ENCODE data around the gene LRRC26. TPM values are rescaled to one million over a fixed set of nuclear protein-coding genes. Genes with fewer than 3 reads are reported as not detected.

LRRC26 gene
- total RNA-seq, 1 experiment from 2014 or later = 2.1 TPM

- TF ChIP-seq ZNF138 (CRISPR knock-in tag; conservative IDR thresholded peaks at IDR 0.05) (no peak), ZNF263 (CRISPR knock-in tag; IDR thresholded peaks at IDR 0.05; ENCODE audit: low read depth) (no peak), NFE2L1 (CRISPR knock-in tag; IDR thresholded peaks at IDR 0.05) (no peak), TP53 (CRISPR knock-in tag; IDR thresholded peaks at IDR 0.05) (no peak), FOXP1 (CRISPR knock-in tag; IDR thresholded peaks at IDR 0.05; ENCODE audit: borderline replicate concordance) (peak; percentile 79), ZNF416 (CRISPR knock-in tag; IDR thresholded peaks at IDR 0.05) (no peak), CREM (CRISPR knock-in tag; IDR thresholded peaks at IDR 0.05) (peak; percentile 99), NR3C1 (CRISPR knock-in tag; conservative IDR thresholded peaks at IDR 0.05; ENCODE audit: low read depth) (no peak), IRF2 (CRISPR knock-in tag; IDR thresholded peaks at IDR 0.05; ENCODE audit: borderline replicate concordance, low read depth) (no peak), MXD4 (CRISPR knock-in tag; IDR thresholded peaks at IDR 0.05; ENCODE audit: borderline replicate concordance) (no peak), ZNF219 (CRISPR knock-in tag; IDR thresholded peaks at IDR 0.05; ENCODE audit: borderline replicate concordance) (no peak; the same call in 1 of the 2 replicates), USF2 (CRISPR knock-in tag; IDR thresholded peaks at IDR 0.05) (no peak), CREB1 (CRISPR knock-in tag; IDR thresholded peaks at IDR 0.05) (no peak; the same call in 1 of the 2 replicates), ZNF425 (CRISPR knock-in tag; conservative IDR thresholded peaks at IDR 0.05) (no peak), JUN (CRISPR knock-in tag; IDR thresholded peaks at IDR 0.05) (no peak; the same call in 1 of the 2 replicates), ZNF396 (CRISPR knock-in tag; IDR thresholded peaks at IDR 0.05; ENCODE audit: borderline replicate concordance) (no peak), ETV6 (CRISPR knock-in tag; IDR thresholded peaks at IDR 0.05) (no peak), NFYB (CRISPR knock-in tag; conservative IDR thresholded peaks at IDR 0.05; ENCODE audit: low read depth) (no peak; the same call in 1 of the 2 replicates)
- TF ChIP-seq, protein P1, sequence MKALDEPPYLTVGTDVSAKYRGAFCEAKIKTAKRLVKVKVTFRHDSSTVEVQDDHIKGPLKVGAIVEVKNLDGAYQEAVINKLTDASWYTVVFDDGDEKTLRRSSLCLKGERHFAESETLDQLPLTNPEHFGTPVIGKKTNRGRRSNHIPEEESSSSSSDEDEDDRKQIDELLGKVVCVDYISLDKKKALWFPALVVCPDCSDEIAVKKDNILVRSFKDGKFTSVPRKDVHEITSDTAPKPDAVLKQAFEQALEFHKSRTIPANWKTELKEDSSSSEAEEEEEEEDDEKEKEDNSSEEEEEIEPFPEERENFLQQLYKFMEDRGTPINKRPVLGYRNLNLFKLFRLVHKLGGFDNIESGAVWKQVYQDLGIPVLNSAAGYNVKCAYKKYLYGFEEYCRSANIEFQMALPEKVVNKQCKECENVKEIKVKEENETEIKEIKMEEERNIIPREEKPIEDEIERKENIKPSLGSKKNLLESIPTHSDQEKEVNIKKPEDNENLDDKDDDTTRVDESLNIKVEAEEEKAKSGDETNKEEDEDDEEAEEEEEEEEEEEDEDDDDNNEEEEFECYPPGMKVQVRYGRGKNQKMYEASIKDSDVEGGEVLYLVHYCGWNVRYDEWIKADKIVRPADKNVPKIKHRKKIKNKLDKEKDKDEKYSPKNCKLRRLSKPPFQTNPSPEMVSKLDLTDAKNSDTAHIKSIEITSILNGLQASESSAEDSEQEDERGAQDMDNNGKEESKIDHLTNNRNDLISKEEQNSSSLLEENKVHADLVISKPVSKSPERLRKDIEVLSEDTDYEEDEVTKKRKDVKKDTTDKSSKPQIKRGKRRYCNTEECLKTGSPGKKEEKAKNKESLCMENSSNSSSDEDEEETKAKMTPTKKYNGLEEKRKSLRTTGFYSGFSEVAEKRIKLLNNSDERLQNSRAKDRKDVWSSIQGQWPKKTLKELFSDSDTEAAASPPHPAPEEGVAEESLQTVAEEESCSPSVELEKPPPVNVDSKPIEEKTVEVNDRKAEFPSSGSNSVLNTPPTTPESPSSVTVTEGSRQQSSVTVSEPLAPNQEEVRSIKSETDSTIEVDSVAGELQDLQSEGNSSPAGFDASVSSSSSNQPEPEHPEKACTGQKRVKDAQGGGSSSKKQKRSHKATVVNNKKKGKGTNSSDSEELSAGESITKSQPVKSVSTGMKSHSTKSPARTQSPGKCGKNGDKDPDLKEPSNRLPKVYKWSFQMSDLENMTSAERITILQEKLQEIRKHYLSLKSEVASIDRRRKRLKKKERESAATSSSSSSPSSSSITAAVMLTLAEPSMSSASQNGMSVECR (CRISPR knock-in tag; IDR thresholded peaks at IDR 0.05; ENCODE audit: borderline replicate concordance) = peak; percentile 82; the same call in 1 of the 2 replicates
- TF ChIP-seq, protein P2, sequence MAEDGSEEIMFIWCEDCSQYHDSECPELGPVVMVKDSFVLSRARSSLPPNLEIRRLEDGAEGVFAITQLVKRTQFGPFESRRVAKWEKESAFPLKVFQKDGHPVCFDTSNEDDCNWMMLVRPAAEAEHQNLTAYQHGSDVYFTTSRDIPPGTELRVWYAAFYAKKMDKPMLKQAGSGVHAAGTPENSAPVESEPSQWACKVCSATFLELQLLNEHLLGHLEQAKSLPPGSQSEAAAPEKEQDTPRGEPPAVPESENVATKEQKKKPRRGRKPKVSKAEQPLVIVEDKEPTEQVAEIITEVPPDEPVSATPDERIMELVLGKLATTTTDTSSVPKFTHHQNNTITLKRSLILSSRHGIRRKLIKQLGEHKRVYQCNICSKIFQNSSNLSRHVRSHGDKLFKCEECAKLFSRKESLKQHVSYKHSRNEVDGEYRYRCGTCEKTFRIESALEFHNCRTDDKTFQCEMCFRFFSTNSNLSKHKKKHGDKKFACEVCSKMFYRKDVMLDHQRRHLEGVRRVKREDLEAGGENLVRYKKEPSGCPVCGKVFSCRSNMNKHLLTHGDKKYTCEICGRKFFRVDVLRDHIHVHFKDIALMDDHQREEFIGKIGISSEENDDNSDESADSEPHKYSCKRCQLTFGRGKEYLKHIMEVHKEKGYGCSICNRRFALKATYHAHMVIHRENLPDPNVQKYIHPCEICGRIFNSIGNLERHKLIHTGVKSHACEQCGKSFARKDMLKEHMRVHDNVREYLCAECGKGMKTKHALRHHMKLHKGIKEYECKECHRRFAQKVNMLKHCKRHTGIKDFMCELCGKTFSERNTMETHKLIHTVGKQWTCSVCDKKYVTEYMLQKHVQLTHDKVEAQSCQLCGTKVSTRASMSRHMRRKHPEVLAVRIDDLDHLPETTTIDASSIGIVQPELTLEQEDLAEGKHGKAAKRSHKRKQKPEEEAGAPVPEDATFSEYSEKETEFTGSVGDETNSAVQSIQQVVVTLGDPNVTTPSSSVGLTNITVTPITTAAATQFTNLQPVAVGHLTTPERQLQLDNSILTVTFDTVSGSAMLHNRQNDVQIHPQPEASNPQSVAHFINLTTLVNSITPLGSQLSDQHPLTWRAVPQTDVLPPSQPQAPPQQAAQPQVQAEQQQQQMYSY (CRISPR knock-in tag; IDR thresholded peaks at IDR 0.05) = no peak
- TF ChIP-seq, protein P3, sequence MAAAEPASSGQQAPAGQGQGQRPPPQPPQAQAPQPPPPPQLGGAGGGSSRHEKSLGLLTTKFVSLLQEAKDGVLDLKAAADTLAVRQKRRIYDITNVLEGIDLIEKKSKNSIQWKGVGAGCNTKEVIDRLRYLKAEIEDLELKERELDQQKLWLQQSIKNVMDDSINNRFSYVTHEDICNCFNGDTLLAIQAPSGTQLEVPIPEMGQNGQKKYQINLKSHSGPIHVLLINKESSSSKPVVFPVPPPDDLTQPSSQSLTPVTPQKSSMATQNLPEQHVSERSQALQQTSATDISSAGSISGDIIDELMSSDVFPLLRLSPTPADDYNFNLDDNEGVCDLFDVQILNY (CRISPR knock-in tag; IDR thresholded peaks at IDR 0.05) = peak; percentile 95
- TF ChIP-seq, protein P4, sequence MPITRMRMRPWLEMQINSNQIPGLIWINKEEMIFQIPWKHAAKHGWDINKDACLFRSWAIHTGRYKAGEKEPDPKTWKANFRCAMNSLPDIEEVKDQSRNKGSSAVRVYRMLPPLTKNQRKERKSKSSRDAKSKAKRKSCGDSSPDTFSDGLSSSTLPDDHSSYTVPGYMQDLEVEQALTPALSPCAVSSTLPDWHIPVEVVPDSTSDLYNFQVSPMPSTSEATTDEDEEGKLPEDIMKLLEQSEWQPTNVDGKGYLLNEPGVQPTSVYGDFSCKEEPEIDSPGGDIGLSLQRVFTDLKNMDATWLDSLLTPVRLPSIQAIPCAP (CRISPR knock-in tag; IDR thresholded peaks at IDR 0.05) = no peak
- TF ChIP-seq, protein P5, sequence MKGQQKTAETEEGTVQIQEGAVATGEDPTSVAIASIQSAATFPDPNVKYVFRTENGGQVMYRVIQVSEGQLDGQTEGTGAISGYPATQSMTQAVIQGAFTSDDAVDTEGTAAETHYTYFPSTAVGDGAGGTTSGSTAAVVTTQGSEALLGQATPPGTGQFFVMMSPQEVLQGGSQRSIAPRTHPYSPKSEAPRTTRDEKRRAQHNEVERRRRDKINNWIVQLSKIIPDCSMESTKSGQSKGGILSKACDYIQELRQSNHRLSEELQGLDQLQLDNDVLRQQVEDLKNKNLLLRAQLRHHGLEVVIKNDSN (CRISPR knock-in tag; IDR thresholded peaks at IDR 0.05) = 0 out of 2 replicates have a peak, but pooled peaks have one; percentile 27
Observed at GRCh38 chr9:137205126-137206069, 35.5 kb upstream of the LRRC26 start, which contains the start of the genes NDOR1 and TMEM203 (continued).
